Suppressor macrophage treated with lipopolysaccharide for 1 hour (primary cell): ENCODE results near the gene GPR150.
"Not testable (repeated sequence)": the region's sequence is repeated elsewhere in the genome, so short reads cannot be mapped to it uniquely, and the experiment has no call there.

Experiments
- DNase-seq, 3 donors: peaks; one replicate each; pipeline ENCODE4 v3.0.0-alpha.2; 2020 to 2022

GPR150 gene

DNA sequence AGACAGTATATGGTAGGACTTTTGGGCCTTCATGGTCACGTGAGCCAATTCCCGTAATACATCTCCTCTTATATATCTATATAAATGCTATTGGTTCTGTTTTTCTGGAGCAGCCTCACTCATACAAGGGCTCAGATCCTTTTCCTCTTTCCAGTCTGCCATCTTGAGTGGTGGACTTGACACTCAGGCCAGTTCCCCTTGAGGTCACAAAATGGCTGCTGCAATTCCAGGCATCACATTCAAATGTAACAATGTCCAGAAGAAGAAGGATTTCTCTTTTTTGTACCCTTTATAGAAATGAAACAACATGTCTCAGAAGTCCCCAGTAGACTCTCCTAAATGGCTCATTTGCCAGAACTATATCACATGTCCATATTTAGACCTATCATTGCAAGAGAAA is 4.5 kb downstream of the GPR150 start:
- no peak for DNase-seq

GRCh38 chr5:95626701-95627100 is 6.8 kb downstream of the GPR150 start:
- DNase-seq, result no peak

GRCh38 chr5:95627971-95628810 is 8.3 kb downstream of the GPR150 start:
- DNase-seq, result no peak

- DNase-seq, result peak in 2 of 3 donors; percentile 22 to 51
These were observed 9.0 kb downstream of the GPR150 start for GRCh38 chr5:95628933-95629332.

DNA sequence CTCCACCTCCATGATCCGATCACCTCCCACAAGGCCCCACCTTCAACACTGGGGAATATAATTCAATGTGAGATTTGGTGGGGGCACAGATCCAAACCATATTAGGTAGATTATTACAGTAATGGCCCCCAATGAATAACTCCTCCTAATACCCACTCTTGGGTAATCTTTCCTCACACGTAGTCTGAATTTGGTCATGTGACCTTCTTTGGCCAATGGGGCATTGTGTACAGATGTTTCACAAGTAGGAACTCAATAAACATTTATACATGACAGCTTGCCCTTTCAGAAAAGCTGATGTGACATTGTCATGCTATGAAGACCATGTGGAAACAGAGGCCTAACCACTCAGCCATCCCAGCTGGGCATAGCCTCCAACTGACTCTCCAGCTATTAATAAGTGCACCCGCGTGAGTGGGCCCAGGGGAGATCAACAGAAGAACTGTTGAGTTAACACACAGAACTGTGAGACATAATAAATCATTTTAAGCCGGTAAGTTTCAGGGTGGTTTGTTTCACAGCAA is 10.6 kb downstream of the GPR150 start:
- DNase-seq, result peak in 1 of 3 donors; percentile 19

DNA sequence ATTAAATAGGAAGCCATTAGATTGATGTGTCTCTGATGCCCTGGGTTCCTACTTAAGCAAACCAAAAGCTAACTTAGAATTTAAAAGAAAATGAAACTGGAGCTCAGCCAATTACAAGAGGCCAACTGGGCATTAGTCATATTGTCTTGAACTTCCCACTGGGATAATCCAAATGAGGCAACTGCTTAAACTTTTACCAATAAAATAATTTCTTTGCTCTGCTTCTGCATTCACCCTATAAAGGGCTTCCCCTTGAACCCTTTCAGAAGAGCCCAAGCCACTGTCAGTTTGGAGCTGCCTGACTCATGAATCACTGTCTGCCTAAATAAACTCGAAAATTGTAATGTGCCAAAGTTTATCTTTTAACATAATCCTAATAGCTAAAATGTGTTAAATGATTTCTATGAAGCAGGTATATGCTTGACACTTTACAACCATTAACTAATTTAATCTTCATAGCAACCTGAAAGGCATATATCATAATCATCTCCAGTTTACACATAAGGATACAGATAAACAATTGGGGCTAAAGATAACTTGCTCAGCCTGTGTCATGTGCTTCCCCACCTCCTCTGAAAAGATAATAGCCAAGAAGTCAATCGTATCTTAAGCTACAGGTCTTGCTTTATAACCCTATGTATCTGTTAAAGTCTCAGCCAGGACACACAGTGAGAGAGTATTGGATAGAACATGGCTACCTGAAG is 11.5 kb downstream of the GPR150 start:
- DNase-seq, result peak; percentile 80 to 97 (median 91)

GRCh38 chr5:95631991-95632675 is 12.2 kb downstream of the GPR150 start:
- peak; percentile 84 to 94 (median 89) for DNase-seq

DNA sequence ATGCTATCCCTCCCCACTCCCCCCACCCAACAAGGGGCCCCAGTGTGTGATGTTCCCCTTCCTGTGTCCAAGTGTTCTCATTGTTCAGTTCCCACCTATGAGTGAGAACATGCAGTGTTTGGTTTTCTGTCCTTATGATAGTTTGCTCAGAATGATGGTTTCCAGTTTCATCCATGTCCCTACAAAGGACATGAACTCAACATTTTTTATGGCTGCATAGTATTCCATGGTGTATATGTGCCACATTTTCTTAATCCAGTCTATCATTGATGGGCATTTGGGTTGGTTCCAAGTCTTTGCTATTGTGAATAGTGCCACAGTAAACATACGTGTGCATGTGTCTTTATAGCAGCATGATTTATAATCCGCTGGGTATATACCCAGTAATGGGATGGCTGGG is 13.1 kb downstream of the GPR150 start:
- DNase-seq, result not testable (repeated sequence)

- DNase-seq, result no peak
These were observed 13.8 kb downstream of the GPR150 start for GRCh38 chr5:95633671-95634070.

DNA sequence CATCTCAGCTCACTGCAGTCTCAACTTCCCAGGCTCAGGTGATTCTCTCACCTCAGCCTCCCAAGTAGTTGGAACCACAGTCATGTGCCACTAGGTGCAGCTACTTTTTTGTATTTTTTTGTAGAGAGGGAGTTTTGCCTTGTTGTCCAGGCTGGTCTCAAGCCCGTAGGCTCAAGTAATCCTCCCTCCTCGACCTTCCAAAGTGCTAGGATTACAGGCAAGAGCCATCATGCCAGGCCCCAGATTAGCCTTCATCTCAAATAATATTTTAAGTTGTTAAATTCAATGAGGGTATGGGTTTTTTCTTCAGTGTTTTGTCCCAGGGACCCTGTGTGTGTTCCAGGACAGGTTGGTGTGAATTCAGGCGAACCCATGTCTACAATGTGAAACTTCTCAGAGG is 14.2 kb downstream of the GPR150 start:
- no peak for DNase-seq

DNA sequence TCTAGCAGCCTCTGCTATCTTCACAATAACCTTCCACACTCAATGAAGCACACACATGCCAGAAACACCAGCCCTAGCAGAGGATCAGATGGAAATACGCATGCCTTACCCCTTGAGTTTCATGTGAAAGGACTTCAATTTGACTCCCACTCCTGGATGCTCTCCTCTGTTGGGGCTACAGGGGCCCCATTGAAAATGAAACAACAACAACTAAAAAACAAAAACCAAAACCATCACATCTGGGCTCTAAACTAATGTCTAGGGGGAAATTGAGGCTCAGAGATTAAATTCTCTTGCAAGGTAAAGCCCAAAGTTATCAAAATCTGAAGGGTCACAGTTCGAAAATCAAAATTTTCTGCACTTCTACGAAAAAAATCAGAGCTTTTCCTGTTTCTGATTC is 18.7 kb downstream of the GPR150 start:
- DNase-seq, result no peak

DNA sequence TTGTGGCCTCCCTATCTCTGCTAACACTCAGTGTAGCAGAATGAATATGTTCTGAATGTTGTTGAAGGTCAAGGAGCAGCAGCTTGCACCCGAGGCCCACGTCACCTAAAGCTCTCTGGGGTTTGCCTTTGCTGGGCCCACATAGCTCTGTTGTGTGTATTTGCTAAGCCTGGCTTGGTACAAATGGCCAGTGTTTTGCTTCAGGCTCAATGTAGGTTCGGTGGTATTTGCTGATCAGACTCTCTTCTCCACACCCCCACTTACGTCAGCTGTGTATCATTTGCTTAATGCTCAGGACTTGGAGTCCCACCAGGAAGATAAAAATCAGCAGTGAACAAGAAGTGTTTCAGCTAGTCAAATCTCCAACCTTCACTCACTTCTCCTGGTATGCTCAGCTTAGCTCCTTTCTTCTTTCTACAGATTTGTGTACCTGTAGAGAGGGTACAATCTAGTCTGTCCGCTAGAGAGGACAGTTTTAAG is 21.9 kb downstream of the GPR150 start:
- DNase-seq, result no peak

- no peak for DNase-seq
These were observed 23.3 kb downstream of the GPR150 start for GRCh38 chr5:95643152-95643551.

GRCh38 chr5:95644351-95645042 is 24.6 kb downstream of the GPR150 start:
- peak; percentile 56 to 61 (median 59) for DNase-seq

DNA sequence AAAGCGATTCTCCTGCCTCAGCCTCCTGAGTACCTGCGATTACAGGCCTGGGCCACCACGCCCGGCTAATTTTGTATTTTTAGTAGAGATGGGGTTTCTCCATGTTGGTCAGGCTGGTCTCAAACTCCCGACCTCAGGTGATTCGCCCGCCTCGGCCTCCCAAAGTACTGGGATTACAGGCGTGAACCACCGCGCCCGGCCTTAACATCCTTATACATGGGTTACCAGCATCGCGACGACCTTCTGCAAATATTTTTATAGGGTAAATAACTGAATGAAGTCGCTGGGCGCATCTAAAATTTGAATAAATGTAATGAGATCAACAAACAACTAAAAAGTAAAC is 26.3 kb downstream of the GPR150 start:
- not testable (repeated sequence) for DNase-seq

DNA sequence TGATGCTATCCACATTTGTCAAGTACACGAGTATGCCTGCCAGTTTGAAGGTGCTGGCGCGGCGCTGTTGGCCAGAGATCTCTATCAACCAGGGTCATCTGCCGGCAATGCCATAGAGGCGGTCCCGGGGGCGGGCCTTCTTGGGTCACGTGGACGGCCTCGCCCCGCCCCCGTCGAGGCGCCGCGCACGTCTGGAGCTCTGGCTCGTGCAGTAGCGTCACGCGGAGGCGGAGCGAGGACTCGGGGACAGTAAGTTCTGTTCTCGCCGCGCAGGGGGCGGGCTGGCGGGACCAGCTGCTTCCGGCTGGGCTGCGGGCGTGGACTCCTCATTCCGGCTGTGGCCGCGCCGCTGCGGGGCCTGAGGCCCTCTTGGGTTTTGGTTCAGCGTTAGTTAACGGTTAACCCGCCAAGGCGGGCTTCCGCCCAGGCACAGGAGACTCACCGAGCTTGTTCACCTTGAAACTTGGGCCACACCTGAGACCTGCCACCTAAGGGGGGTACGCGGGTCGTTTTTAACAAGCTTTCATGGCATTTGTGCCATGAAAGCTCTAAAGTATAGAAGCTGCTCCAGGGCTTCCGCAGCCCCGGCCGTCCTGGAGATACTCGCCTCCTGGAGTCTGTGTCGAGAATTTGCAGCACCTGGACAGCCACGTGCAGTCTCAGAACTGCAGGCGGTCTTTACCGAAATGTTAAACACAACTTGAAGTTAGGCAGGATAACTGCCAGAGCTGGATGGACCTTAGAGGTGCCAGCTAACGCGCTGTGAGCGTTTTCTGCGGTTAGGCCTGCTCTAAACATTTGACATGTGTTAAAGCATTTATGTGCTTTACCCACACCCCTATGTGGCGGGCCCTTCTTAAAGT is 26.9 kb downstream of the GPR150 start, which contains the start of gene RFESD:
Gene RFESD (plus strand): TSS at position 209 of the 863 bp plus-strand sequence. CDS start 5,495 bp downstream, outside the sequence.
- peak; percentile 100 for DNase-seq

- peak; percentile 29 to 67 (median 56) for DNase-seq
These were observed 28.3 kb downstream of the GPR150 start for GRCh38 chr5:95647886-95648860.

- no peak for DNase-seq
These were observed 29.4 kb downstream of the GPR150 start for GRCh38 chr5:95649274-95649673.

DNA sequence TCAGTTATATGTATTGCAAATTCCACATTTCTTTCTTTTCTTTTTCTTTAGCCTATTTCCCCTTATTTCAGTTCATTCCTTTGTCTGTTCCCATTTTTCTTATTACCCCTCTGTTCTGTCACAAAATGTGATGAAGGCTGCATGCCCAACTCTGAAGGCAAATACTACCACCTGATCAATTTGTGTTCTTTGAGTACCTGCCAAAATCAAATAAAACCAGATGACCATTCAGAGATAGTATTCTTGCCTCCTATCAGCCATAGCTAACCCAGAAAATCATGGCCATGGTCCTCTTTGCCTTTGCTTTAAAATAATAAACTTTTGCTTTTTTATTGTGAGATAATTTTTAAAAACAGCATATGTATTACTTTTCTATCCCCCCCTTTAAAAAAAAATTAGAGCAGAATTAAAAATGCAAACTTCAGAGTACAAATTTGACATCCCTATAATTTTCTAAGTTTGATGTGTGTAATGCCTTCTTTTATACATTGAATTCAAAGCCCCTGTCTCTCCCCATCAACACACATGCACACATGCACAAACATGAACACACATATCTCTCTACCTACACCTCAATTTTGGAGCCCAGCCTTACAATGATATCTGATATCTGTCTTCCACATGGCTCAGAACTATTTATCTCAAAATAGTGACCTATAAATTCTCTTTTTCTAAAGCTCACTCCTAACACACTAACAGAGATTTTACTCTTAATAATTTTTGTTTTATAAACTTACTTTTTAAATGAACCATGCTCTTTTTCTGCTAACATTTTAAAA is 30.1 kb downstream of the GPR150 start:
- no peak for DNase-seq
